Gastroesophageal sphincter (tissue), 3 donors: ENCODE results near the gene CACNA1C.

Experiments used
- EP300 ChIP-seq: sonication (generic); formaldehyde crosslinking; IDR thresholded peaks from one replicate; pipeline ENCODE4 v1.6.1; 2017; ENCODE audit warnings: antibody characterized with exemption, mild to moderate bottlenecking
- POLR2A ChIP-seq, 2 donors: fragments of 450-650 bp; IDR thresholded peaks; one replicate each; pipeline ENCODE4 v1.6.1; 2017; ENCODE audit warnings: antibody characterized with exemption in 2 of 2, mild to moderate bottlenecking in 2 of 2, moderate library complexity in 1 of 2
- TF ChIP-seq, protein P1 (sequence below), 4 experiments: fragments of 200-600 bp in 2 of 4; fragments of 450-650 bp in 2 of 4; sonication (generic) in 1 of 4; IDR thresholded peaks; one replicate each; pipeline ENCODE4 v1.5.1; 2017 to 2019; ENCODE audit warnings: antibody characterized with exemption in 4 of 4, mild to moderate bottlenecking in 2 of 4, moderate library complexity in 2 of 4

DNA sequence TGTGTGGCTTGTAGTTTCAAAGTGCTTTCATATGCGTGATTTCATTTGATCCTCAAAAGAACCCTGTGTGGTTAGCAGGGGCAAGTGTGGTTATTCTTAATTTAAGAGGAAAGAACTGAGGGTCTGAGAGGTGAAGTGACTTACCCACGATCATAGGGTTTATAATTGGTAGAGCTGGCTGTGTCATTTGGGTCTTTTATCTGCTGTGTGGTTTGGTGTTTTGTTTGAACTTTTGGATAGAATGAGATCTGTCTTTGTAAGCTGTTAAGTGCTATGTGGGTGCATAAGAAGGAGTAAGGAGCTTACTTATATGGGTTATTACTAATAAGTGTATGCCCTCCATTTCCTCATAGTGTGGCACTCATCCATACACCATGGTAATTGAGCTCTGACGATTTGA lies 190.0 kb downstream of the CACNA1C start:
- TF ChIP-seq EP300 (no peak), POLR2A (IDR thresholded peaks at IDR 0.05) (no peak)
- TF ChIP-seq, protein P1, sequence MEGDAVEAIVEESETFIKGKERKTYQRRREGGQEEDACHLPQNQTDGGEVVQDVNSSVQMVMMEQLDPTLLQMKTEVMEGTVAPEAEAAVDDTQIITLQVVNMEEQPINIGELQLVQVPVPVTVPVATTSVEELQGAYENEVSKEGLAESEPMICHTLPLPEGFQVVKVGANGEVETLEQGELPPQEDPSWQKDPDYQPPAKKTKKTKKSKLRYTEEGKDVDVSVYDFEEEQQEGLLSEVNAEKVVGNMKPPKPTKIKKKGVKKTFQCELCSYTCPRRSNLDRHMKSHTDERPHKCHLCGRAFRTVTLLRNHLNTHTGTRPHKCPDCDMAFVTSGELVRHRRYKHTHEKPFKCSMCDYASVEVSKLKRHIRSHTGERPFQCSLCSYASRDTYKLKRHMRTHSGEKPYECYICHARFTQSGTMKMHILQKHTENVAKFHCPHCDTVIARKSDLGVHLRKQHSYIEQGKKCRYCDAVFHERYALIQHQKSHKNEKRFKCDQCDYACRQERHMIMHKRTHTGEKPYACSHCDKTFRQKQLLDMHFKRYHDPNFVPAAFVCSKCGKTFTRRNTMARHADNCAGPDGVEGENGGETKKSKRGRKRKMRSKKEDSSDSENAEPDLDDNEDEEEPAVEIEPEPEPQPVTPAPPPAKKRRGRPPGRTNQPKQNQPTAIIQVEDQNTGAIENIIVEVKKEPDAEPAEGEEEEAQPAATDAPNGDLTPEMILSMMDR (IDR thresholded peaks at IDR 0.05): no peak
